H1 (cell line): ENCODE data around the gene ASTN2. TPM values are rescaled to one million over a fixed set of nuclear protein-coding genes. Genes with fewer than 3 reads are reported as not detected.

Source experiments
- ATF2 ChIP-seq: IDR thresholded peaks from 2 replicates; pipeline ENCODE4 v1.6.1; 2012; ENCODE audit warnings: low read length, inconsistent platforms
- CBX5 ChIP-seq: fragments of 300-800, 300-1000 bp; sonication (generic); IDR thresholded peaks from 2 replicates; pipeline ENCODE4 v1.7.1; 2016; ENCODE audit warnings: antibody characterized with exemption, low read length, low read depth
- polyA plus RNA-seq, 7 experiments: library from polyadenylated mRNA; depleted of rRNA in 3 of 7; stranded (reverse) in 5 of 7; unstranded in 2 of 7; fragments of >200 nt in 5 of 7; fragments of 200-250 nt in 2 of 7; gene quantifications; 1 replicate in 5 of 7; 2 replicates in 1 of 7; 4 replicates in 1 of 7; pipeline versions ENCODE4 v1.2.1 to v1.2.3, GENCODE V29; 2011 to 2013; ENCODE audit warnings: missing spikeins in 2 of 7, mixed read lengths in 2 of 7
- total RNA-seq: library from RNA; stranded (reverse); fragmentation: NEBNext Ultra II Directional; extraction: Animal tissue kit (Norgen Biotek cat#: 25700); gene quantifications from 2 replicates; pipeline ENCODE4 v1.2.1, GENCODE V29; 2021

Gene ASTN2
- total and polyA plus RNA-seq, 2 of the 8 experiments (the other 6 are each of a cell fraction or from before 2014, with no cell fraction given): 8.2 to 13.7 TPM

- TF ChIP-seq CBX5 (no peak), ATF2 (no peak)
Measured at GRCh38 chr9:117303643-117304230, 111.1 kb downstream of the ASTN2 start (continued).
